Epithelial cell of esophagus (primary cell): ENCODE measurements around the gene BMPR1A.

Experiments
- DNase-seq: peaks from one replicate; pipeline ENCODE4 v3.0.0; 2010; ENCODE audit warnings: low read depth
- H3K4me3 ChIP-seq: 2 replicates; pipeline ENCODE4 v1.5.1; 2011; ENCODE audit warnings: mild to moderate bottlenecking, low read length, control low read depth
- CTCF ChIP-seq: IDR thresholded peaks from 2 replicates; pipeline ENCODE4 v1.5.1; 2011; ENCODE audit warnings: low read depth, mild to moderate bottlenecking, low read length, control low read depth, inconsistent platforms; ENCODE audit not compliant: insufficient read depth; ENCODE audit errors: missing control alignments

BMPR1A gene

GRCh38 chr10:86763404-86763803 is 7.0 kb downstream of the BMPR1A start:
- no peak for TF ChIP-seq CTCF
- no peak overlapping the region for H3K4me3 ChIP-seq
- DNase-seq = no peak

GRCh38 chr10:86765548-86765947 is 9.1 kb downstream of the BMPR1A start:
- H3K4me3 ChIP-seq = no peak overlapping the region
- no peak for TF ChIP-seq CTCF
- DNase-seq = no peak

GRCh38 chr10:86768412-86769062 is 12.1 kb downstream of the BMPR1A start:
- no peak for TF ChIP-seq CTCF
- no peak overlapping the region for H3K4me3 ChIP-seq
- no peak for DNase-seq

GRCh38 chr10:86769991-86770390 is 13.6 kb downstream of the BMPR1A start:
- no peak for TF ChIP-seq CTCF
- no peak overlapping the region for H3K4me3 ChIP-seq
- DNase-seq = no peak

GRCh38 chr10:86770412-86770960 is 14.1 kb downstream of the BMPR1A start:
- peak; percentile 23 for DNase-seq
- no peak for TF ChIP-seq CTCF
- H3K4me3 ChIP-seq = no peak overlapping the region

- TF ChIP-seq CTCF = no peak
- no peak overlapping the region for H3K4me3 ChIP-seq
- DNase-seq = no peak
These were observed 17.1 kb downstream of the BMPR1A start for GRCh38 chr10:86773498-86773897.
